CD4-positive, alpha-beta T cell (primary cell): ENCODE results near the gene NATD1. TPM values are rescaled to one million over a fixed set of nuclear protein-coding genes. Genes with fewer than 3 reads are reported as not detected.

Source experiments
- ATAC-seq: fragments of 200-7000 bp; cut with Tn5 transposase; one replicate; pipeline ENCODE4 v1.10.0; 2022; ENCODE audit warnings: mild to moderate bottlenecking; ENCODE audit not compliant: poor library complexity
- CTCF ChIA-PET: fragments of 350-600 bp; sonication (Branson Sonifier 250); formaldehyde crosslinking; loops from one replicate; lab custom pipeline; 2021; ENCODE audit warnings: antibody characterized with exemption, inconsistent platforms; lab: Charles Lee
- POLR2A ChIA-PET: fragments of 350-600 bp; sonication (Branson Sonifier 250); formaldehyde crosslinking; loops from one replicate; lab custom pipeline; 2021; ENCODE audit warnings: antibody characterized with exemption, inconsistent platforms; lab: Charles Lee
- DNase-seq, 14 experiments: peaks; one replicate each; pipeline ENCODE4 v3.0.0-alpha.2; 2013 to 2020; ENCODE audit warnings: mixed read lengths in 2 of 14
- H3K27ac ChIP-seq, 2 donors: one replicate each; pipeline versions ENCODE4 v1.5.1 to v1.7.0; 2013; ENCODE audit warnings: low read length in 2 of 2, low read depth in 1 of 2, mild to moderate bottlenecking in 1 of 2
- H3K27me3 ChIP-seq, 2 experiments: 1 replicate in 1 of 2; 2 replicates in 1 of 2; pipeline versions ENCODE4 v1.6.1 to v1.7.0; 2013; ENCODE audit warnings: low read length in 2 of 2, control low read depth in 1 of 2, mild to moderate bottlenecking in 1 of 2, moderate library complexity in 1 of 2; ENCODE audit not compliant: insufficient read depth in 2 of 2, control insufficient read depth in 1 of 2
- H3K36me3 ChIP-seq: one replicate; pipeline ENCODE4 v1.6.1; 2013; ENCODE audit warnings: low read length, control low read depth; ENCODE audit not compliant: insufficient read depth
- H3K4me1 ChIP-seq: one replicate; pipeline ENCODE4 v1.6.1; 2013; ENCODE audit warnings: low read length, control low read depth; ENCODE audit not compliant: insufficient read depth
- H3K4me3 ChIP-seq: one replicate; pipeline ENCODE4 v1.5.1; 2013; ENCODE audit warnings: mild to moderate bottlenecking, low read length, moderate library complexity
- H3K9me3 ChIP-seq, 2 experiments: 1 replicate in 1 of 2; 2 replicates in 1 of 2; pipeline versions ENCODE4 v1.6.1 to v1.7.0; 2013; ENCODE audit warnings: low read length in 2 of 2, mild to moderate bottlenecking in 2 of 2, control low read depth in 1 of 2, moderate library complexity in 1 of 2; ENCODE audit not compliant: control insufficient read depth in 1 of 2, insufficient read depth in 1 of 2
- H3K27ac Mint-ChIP-seq: one replicate; pipeline ENCODE4 v1.8.0; 2020; ENCODE audit warnings: mixed read lengths
- H3K27me3 Mint-ChIP-seq: one replicate; pipeline ENCODE4 v1.8.0; 2021; ENCODE audit warnings: mixed read lengths
- H3K36me3 Mint-ChIP-seq: one replicate; pipeline ENCODE4 v1.8.0; 2021; ENCODE audit warnings: low read depth, mixed read lengths
- H3K4me1 Mint-ChIP-seq: one replicate; pipeline ENCODE4 v1.8.0; 2021; ENCODE audit warnings: low read depth, mixed read lengths
- H3K4me3 Mint-ChIP-seq: one replicate; pipeline ENCODE4 v1.8.0; 2020; ENCODE audit warnings: mild to moderate bottlenecking, mixed read lengths
- H3K9me3 Mint-ChIP-seq: one replicate; pipeline ENCODE4 v1.8.0; 2020; ENCODE audit warnings: mixed read lengths
- intact Hi-C, 2 experiments: fragments of 100-400 bp; cut with DNase I in 1 of 2; cut with micrococcal nuclease in 1 of 2; formaldehyde crosslinking; loops; one replicate each; pipeline versions ENCODE4 v1.15.1 to v1.9.0; 2023 to 2025; cut with DNase I, micrococcal nuclease
- total RNA-seq, 174 experiments: library from RNA in 2 of 174; stranded (reverse) in 2 of 174; gene quantifications; one replicate each; pipeline ENCODE4 v1.2.3 and lab custom pipeline; 2021 to 2026
- TF ChIP-seq, protein P1 (sequence below): fragments of 200-600 bp; IDR thresholded peaks from one replicate; pipeline ENCODE4 v1.8.0; 2022; ENCODE audit warnings: antibody characterized with exemption, mild to moderate bottlenecking

NATD1 gene
- total RNA-seq, 2 experiments from 2014 or later = 5.9 to 6.1 TPM

DNA sequence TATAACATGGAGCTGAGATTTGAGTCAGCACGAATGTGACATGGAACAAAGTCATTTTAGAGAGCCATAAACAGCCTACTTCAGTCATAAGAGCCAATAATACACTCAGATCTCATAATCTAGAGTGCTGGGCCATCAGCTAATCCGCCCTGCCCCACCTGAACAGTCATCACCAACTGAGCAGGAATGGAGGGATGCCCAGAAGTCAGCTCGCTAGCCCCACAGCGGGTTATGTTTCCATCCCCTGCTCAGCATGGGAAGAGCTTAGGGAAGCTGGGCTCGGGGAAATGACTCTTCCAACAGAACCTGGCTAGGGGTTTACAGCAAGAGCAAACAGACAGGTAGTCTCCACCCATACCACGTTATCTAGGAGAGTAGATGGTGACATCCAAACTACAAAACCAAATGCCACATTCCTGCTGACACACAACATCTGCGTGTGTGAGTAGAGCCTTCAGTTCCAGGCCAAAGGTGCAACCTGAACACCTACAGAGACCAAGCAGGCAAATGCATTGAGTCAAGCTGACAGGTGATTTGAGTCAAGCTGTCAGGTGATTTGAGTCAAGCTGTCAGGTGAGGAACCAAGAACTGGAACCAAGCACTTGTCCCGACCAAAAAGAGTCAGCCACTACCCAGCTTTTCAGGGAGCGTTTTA, 41.3 kb downstream of the NATD1 start:
- Mint-ChIP-seq H3K4me1 (peaks cover 66% of the 10 kb centered on the region), H3K9me3 (no peaks in the 10 kb centered on the region), H3K4me3 (peak overlapping the region; percentile 98), H3K27me3 (no peaks in the 10 kb centered on the region), H3K36me3 (peaks cover 20% of the 10 kb centered on the region), H3K27ac (peak overlapping the region; percentile 85)
- no peak for ATAC-seq
- TF ChIP-seq, protein P1, sequence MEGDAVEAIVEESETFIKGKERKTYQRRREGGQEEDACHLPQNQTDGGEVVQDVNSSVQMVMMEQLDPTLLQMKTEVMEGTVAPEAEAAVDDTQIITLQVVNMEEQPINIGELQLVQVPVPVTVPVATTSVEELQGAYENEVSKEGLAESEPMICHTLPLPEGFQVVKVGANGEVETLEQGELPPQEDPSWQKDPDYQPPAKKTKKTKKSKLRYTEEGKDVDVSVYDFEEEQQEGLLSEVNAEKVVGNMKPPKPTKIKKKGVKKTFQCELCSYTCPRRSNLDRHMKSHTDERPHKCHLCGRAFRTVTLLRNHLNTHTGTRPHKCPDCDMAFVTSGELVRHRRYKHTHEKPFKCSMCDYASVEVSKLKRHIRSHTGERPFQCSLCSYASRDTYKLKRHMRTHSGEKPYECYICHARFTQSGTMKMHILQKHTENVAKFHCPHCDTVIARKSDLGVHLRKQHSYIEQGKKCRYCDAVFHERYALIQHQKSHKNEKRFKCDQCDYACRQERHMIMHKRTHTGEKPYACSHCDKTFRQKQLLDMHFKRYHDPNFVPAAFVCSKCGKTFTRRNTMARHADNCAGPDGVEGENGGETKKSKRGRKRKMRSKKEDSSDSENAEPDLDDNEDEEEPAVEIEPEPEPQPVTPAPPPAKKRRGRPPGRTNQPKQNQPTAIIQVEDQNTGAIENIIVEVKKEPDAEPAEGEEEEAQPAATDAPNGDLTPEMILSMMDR = no peak
- ChIA-PET CTCF (interaction anchor here (2.0 kb wide), 1 partner anchor 92 kb away, joined by 6 read pairs; no protein-coding TSS in a partner anchor), POLR2A (no interaction called here)
- intact Hi-C loops = loop anchor here (2.0 to 10.0 kb wide), 5 partner anchors 65 to 340 kb away; no protein-coding TSS in a partner anchor
- Histone ChIP-seq H3K27me3 (no peaks in the 10 kb centered on the region), H3K4me1 (peaks cover 64% of the 10 kb centered on the region), H3K9me3 (no peaks in the 10 kb centered on the region), H3K27ac (no peak overlapping the region), H3K36me3 (peaks cover 31% of the 10 kb centered on the region), H3K4me3 (no peak overlapping the region)
- DNase-seq = no peak

DNA sequence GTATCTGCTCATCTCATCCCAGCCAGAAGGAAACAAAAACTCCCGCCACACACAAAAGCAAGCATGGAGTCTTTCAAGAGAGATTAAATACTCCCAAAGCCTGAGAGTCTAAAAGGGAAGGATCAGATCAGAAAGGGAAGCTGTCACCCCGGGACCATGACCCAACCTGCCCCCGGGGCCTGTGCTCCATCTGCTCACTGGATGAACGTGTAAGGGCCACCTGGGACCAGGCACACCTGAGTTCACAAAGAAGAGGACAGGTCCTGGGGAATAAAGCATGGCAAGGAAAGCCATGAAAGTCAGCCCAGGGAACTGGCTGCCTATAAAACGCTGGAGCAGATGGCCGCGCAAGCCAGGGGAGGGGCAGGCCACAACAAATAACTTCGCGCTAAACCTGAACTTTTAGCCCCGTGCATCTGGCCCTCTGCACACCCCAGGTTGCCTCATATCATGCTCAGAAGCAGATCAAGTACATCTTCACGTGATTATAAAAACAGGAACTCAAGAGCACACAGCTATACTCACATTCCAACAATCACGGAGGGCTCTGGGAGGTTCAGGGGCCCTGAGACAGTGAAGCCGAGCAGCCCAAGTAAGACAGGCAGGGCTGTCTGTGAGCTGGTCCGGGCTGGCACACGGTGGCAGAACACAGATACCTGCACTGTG, 42.7 kb downstream of the NATD1 start:
- DNase-seq (peak in 1 of 14 experiments; percentile 11), ATAC-seq (no peak)
- Mint-ChIP-seq H3K27ac (peak overlapping the region; percentile 55), H3K36me3 (peaks cover 29% of the 10 kb centered on the region), H3K27me3 (no peaks in the 10 kb centered on the region), H3K4me3 (peak overlapping the region; percentile 54), H3K4me1 (peaks cover 71% of the 10 kb centered on the region), H3K9me3 (no peaks in the 10 kb centered on the region)
- Histone ChIP-seq H3K27ac (no peak overlapping the region), H3K9me3 (no peaks in the 10 kb centered on the region), H3K4me1 (peaks cover 62% of the 10 kb centered on the region), H3K36me3 (peaks cover 34% of the 10 kb centered on the region), H3K4me3 (no peak overlapping the region), H3K27me3 (no peaks in the 10 kb centered on the region)
- CTCF ChIA-PET = interaction anchor here (2.0 kb wide), 1 partner anchor 91 kb away, joined by 6 read pairs; no protein-coding TSS in a partner anchor
- POLR2A ChIA-PET = no interaction called here
- intact Hi-C loops = loop anchor here (5.0 to 10.0 kb wide), 4 partner anchors 67 to 342 kb away; no protein-coding TSS in a partner anchor
- TF ChIP-seq, protein P1 = no peak

DNA sequence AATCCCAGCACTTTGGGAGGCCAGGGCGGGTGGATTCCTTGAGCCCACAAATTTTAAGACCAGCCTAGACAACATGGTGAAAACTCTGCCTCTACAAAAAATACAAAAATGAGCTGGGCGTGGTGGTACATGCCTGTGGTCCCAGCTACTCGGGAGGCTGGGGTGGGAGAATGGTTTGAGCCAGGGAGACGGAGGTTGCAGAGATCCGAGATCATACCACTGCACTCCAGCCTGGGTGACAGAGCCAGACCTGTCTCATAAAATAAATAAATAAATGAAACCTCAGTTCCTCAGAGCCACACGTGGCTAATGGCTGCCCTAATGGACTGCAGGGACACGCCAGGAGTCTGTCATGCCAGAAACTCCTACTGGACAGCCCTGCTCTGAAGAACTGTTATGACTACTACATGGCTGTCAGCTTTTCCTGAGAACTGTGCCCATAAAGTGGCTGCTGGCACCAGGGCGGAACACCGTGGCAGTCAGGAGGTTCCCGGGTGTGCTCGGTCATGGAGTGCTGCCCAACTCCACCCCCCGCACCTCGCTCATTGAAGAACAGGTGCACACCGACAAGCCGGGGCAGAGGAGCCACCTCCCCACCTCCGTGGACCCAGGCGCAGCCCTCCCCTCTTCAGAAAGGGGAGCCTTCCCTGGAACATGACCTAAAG, 43.6 kb downstream of the NATD1 start:
- ChIA-PET POLR2A (no interaction called here), CTCF (no interaction called here)
- H3K4me3 Mint-ChIP-seq = no peak overlapping the region
- H3K27me3 Mint-ChIP-seq = no peaks in the 10 kb centered on the region
- Histone ChIP-seq H3K36me3 (peaks cover 34% of the 10 kb centered on the region), H3K27me3 (no peaks in the 10 kb centered on the region), H3K9me3 (no peaks in the 10 kb centered on the region), H3K4me1 (peaks cover 58% of the 10 kb centered on the region), H3K4me3 (no peak overlapping the region), H3K27ac (no peak overlapping the region)
- ATAC-seq (no peak), DNase-seq (no peak)
- H3K36me3 Mint-ChIP-seq = peaks cover 36% of the 10 kb centered on the region
- H3K9me3 Mint-ChIP-seq = no peaks in the 10 kb centered on the region
- peaks cover 71% of the 10 kb centered on the region for H3K4me1 Mint-ChIP-seq
- H3K27ac Mint-ChIP-seq = peak overlapping the region; percentile 55
- intact Hi-C loops = loop anchor here (5.0 to 10.0 kb wide), 4 partner anchors 68 to 343 kb away; no protein-coding TSS in a partner anchor
- TF ChIP-seq, protein P1 = no peak
